ENCODE data around the gene MSH5.

The MSH5 gene

GRCh38 chr6:31729979-31730630 lies 9.7 kb upstream of the MSH5 start:
- DNase-seq (ENCODE audit: low read depth in 2 of 2): peak; percentile 39 to 54

- no peak for DNase-seq (ENCODE audit: low read depth in 2 of 2)
These were observed 9.1 kb upstream of the MSH5 start for GRCh38 chr6:31730631-31731086.

- no peak for DNase-seq (ENCODE audit: low read depth in 2 of 2)
These were observed 7.8 kb upstream of the MSH5 start for GRCh38 chr6:31732029-31732428.

GRCh38 chr6:31733734-31734133 lies 6.1 kb upstream of the MSH5 start:
- DNase-seq (ENCODE audit: low read depth in 2 of 2): no peak

- DNase-seq (ENCODE audit: low read depth in 2 of 2): no peak
These were observed 5.5 kb upstream of the MSH5 start for GRCh38 chr6:31734247-31734820.

- DNase-seq (ENCODE audit: low read depth in 2 of 2): peak in 1 of 2 donors; percentile 39
These were observed 4.9 kb upstream of the MSH5 start for GRCh38 chr6:31734821-31735406.

- DNase-seq (ENCODE audit: low read depth in 2 of 2): peak; percentile 37 to 62
These were observed 3.6 kb upstream of the MSH5 start, which contains the start of gene CLIC1 for GRCh38 chr6:31736021-31736767. CLIC1 (minus strand) TSS chr6:31736530; CDS start chr6:31736300, 230 bp downstream.

- DNase-seq (ENCODE audit: low read depth in 2 of 2): no peak
These were observed 3.0 kb upstream of the MSH5 start for GRCh38 chr6:31736768-31737314.

- no peak for DNase-seq (ENCODE audit: low read depth in 2 of 2)
These were observed 2.4 kb upstream of the MSH5 start for GRCh38 chr6:31737315-31737990.

- DNase-seq (ENCODE audit: low read depth in 2 of 2): peak in 1 of 2 donors; percentile 39
These were observed 1.5 kb upstream of the MSH5 start for GRCh38 chr6:31737991-31738979.

- DNase-seq (ENCODE audit: low read depth in 2 of 2): no peak
These were observed 805 bp downstream of the MSH5 start for GRCh38 chr6:31740397-31741223.

GRCh38 chr6:31741815-31742214 lies 2.0 kb downstream of the MSH5 start:
- DNase-seq (ENCODE audit: low read depth in 2 of 2): no peak

- no peak for DNase-seq (ENCODE audit: low read depth in 2 of 2)
These were observed 3.1 kb downstream of the MSH5 start for GRCh38 chr6:31742894-31743293.

- DNase-seq (ENCODE audit: low read depth in 2 of 2): no peak
These were observed 4.6 kb downstream of the MSH5 start for GRCh38 chr6:31744422-31744821.

- DNase-seq (ENCODE audit: low read depth in 2 of 2): no peak
These were observed 9.7 kb downstream of the MSH5 start for GRCh38 chr6:31749301-31750036.

GRCh38 chr6:31750411-31751022 lies 10.7 kb downstream of the MSH5 start:
- DNase-seq (ENCODE audit: low read depth in 2 of 2): no peak

- DNase-seq (ENCODE audit: low read depth in 2 of 2): no peak
These were observed 13.0 kb downstream of the MSH5 start for GRCh38 chr6:31752739-31753319.

GRCh38 chr6:31758281-31758680 lies 18.5 kb downstream of the MSH5 start:
- no peak for DNase-seq (ENCODE audit: low read depth in 2 of 2)
